K562 (cell line): ENCODE data around the gene FITM2. TPM values are rescaled to one million over a fixed set of nuclear protein-coding genes. Genes with fewer than 3 reads are reported as not detected.
A peak's percentile ranks its signal among the peaks of the same experiment; 100 is the strongest.

ENCODE experiments used
- ATAC-seq: fragments of 200-7000 bp; cut with Tn5 transposase; 3 replicates; pipeline ENCODE4 v1.9.1; 2020; ENCODE audit warnings: moderate library complexity
- BruUV-seq: library from RNA; stranded (reverse); fragments of 400-500 nt; replicated peaks from 2 replicates; lab custom pipeline; 2021; lab: Mats Ljungman, UMichigan
- CTCF ChIA-PET: fragments of 300-600 bp; formaldehyde crosslinking; extraction: SDS; loops from one replicate; lab custom pipeline; 2021; ENCODE audit warnings: low intra/inter-chr PET ratio; lab: Yijun Ruan, JAX
- POLR2A ChIA-PET: fragments of 300-600, 350-650 bp; sonication (Branson Sonifier 250); formaldehyde crosslinking; extraction: SDS; loops from one replicate; lab custom pipeline; 2021; ENCODE audit warnings: antibody characterized with exemption, inconsistent platforms; lab: Yijun Ruan, JAX
- DNase-seq, 4 experiments: peaks; one replicate each; pipeline versions ENCODE4 v3.0.0 to v3.0.0-alpha.2; 2011 to 2018; ENCODE audit warnings: low spot score in 3 of 4, mixed read lengths in 3 of 4; ENCODE audit errors: extremely low read depth in 1 of 4
- FAIRE-seq: peaks from 2 replicates; lab custom pipeline; 2011; peaks lifted over from hg19 to GRCh38; lab: Jason Lieb, UNC
- H2AFZ ChIP-seq: 2 replicates; pipeline ENCODE4 v1.6.0; 2011; ENCODE audit warnings: low read depth, low read length, control low read depth, inconsistent platforms
- H3K27ac ChIP-seq: fragments of 200-600 bp; 3 replicates; pipeline ENCODE4 v1.8.0; 2011; ENCODE audit warnings: low read depth, mild to moderate bottlenecking, control low read depth, inconsistent platforms, low read length, moderate library complexity, mixed read lengths; ENCODE audit errors: extremely low read depth
- H3K27me3 ChIP-seq, 2 experiments: fragments of 300-600 bp in 1 of 2; 2 replicates in 1 of 2; 3 replicates in 1 of 2; pipeline versions ENCODE4 v1.6.0 to v1.8.0; 2011; ENCODE audit warnings: inconsistent platforms in 2 of 2, low read length in 2 of 2, mild to moderate bottlenecking in 1 of 2, mixed read lengths in 1 of 2, moderate library complexity in 1 of 2; ENCODE audit not compliant: control insufficient read depth in 2 of 2, insufficient read depth in 2 of 2
- H3K36me3 ChIP-seq: fragments of 300-600 bp; 3 replicates; pipeline ENCODE4 v1.8.0; 2011; ENCODE audit warnings: mild to moderate bottlenecking, low read length, inconsistent platforms; ENCODE audit not compliant: control insufficient read depth, insufficient read depth
- H3K4me1 ChIP-seq, 2 experiments: fragments of 200-600 bp in 1 of 2; replicated peaks in 1 of 2; 2 replicates in 1 of 2; 3 replicates in 1 of 2; pipeline versions ENCODE4 v1.5.1 to v1.8.0; 2011; ENCODE audit warnings: inconsistent platforms in 2 of 2, low read length in 2 of 2, mild to moderate bottlenecking in 1 of 2, mixed read lengths in 1 of 2, moderate library complexity in 1 of 2; ENCODE audit not compliant: control insufficient read depth in 2 of 2, insufficient read depth in 2 of 2
- H3K4me2 ChIP-seq: 2 replicates; pipeline ENCODE4 v1.6.1; 2011; ENCODE audit warnings: low read length, control low read depth, inconsistent platforms, mixed read lengths; ENCODE audit not compliant: insufficient read depth
- H3K4me3 ChIP-seq: fragments of 200-600 bp; sonication (generic), shearing (Covaris generic); 2 replicates; pipeline ENCODE4 v1.5.1; 2016; ENCODE audit warnings: control low read depth, inconsistent platforms
- H3K79me2 ChIP-seq: fragments of 200-600 bp; 3 replicates; pipeline ENCODE4 v1.8.0; 2011; ENCODE audit warnings: low read length, inconsistent platforms; ENCODE audit not compliant: control insufficient read depth, insufficient read depth
- H3K9ac ChIP-seq, 2 experiments: 2 replicates each; pipeline versions ENCODE4 v1.6.0 to v1.6.1; 2011; ENCODE audit warnings: low read depth in 2 of 2, low read length in 2 of 2, control low read depth in 1 of 2, inconsistent platforms in 1 of 2, mild to moderate bottlenecking in 1 of 2, mixed read lengths in 1 of 2; ENCODE audit not compliant: insufficient read depth in 1 of 2
- H3K9me1 ChIP-seq: one replicate; pipeline ENCODE4 v1.6.0; 2011; ENCODE audit warnings: inconsistent platforms, mild to moderate bottlenecking, low read length, moderate library complexity; ENCODE audit not compliant: control insufficient read depth, insufficient read depth
- H3K9me3 ChIP-seq: replicated peaks from 2 replicates; pipeline ENCODE4 v1.5.1; 2011; ENCODE audit warnings: low read depth, low read length, inconsistent platforms; ENCODE audit not compliant: control insufficient read depth, insufficient read depth
- H4K20me1 ChIP-seq: replicated peaks from 2 replicates; pipeline ENCODE4 v1.6.1; 2011; ENCODE audit warnings: low read length, inconsistent platforms, mixed read lengths; ENCODE audit not compliant: control insufficient read depth, insufficient read depth
- CSDE1 ChIP-seq, 2 experiments: fragments of 450-650 bp; IDR thresholded peaks; 2 replicates each; pipeline ENCODE4 v1.6.1; 2016; ENCODE audit warnings: mild to moderate bottlenecking in 1 of 2
- FOXO4 ChIP-seq: fragments of 450-650 bp; formaldehyde crosslinking; IDR thresholded peaks from 2 replicates; pipeline ENCODE4 v1.4.0; 2020; ENCODE audit warnings: mild to moderate bottlenecking, moderate library complexity
- GATAD2B ChIP-seq: fragments of 450-650 bp; IDR thresholded peaks from 2 replicates; pipeline ENCODE4 v1.6.1; 2017; ENCODE audit warnings: mild to moderate bottlenecking, borderline replicate concordance
- HDGF ChIP-seq: fragments of 450-650 bp; IDR thresholded peaks from 2 replicates; pipeline ENCODE4 v1.6.1; 2016
- SPI1 ChIP-seq: IDR thresholded peaks from 2 replicates; pipeline ENCODE4 v1.6.1; 2011; ENCODE audit warnings: low read depth, low read length, control low read depth, borderline replicate concordance
- TAF15 ChIP-seq: fragments of 200-400 bp; formaldehyde crosslinking; IDR thresholded peaks from 2 replicates; pipeline ENCODE4 v1.6.1; 2017; ENCODE audit warnings: mild to moderate bottlenecking, low read depth, low read length, moderate library complexity
- ZNF449 ChIP-seq: fragments of 250-450 bp; sonication (Bioruptor Pico); IDR thresholded peaks from 2 replicates; pipeline ENCODE4 v1.8.0; 2022; ENCODE audit warnings: moderate library complexity, mild to moderate bottlenecking, inconsistent platforms
- WGBS: fragments of 100-300 bp; shearing (Covaris generic); methylation state at CpG from one replicate; pipeline ENCODE4 v1.1.6; 2016; ENCODE audit warnings: low coverage, mixed read lengths; ENCODE audit not compliant: insufficient coverage; ENCODE audit errors: missing lambda C conversion rate; 5-methylcytosine and 5-hydroxymethylcytosine counted together
- in situ Hi-C: fragments of 300-500 bp; cut with MboI; formaldehyde crosslinking; loops from 4 replicates; pipeline ENCODE4 v1.15.0; 2018; ENCODE audit warnings: inconsistent platforms, mixed read lengths
- intact Hi-C: fragments of 100-400 bp; cut with micrococcal nuclease; formaldehyde crosslinking; loops from 2 replicates; pipeline ENCODE4 v1.14.2; 2022
- polyA plus RNA-seq, 8 experiments: library from polyadenylated mRNA; depleted of rRNA in 4 of 8; stranded (reverse) in 5 of 8; unstranded in 3 of 8; fragments of >200 nt; fragmentation: Nextera tagmentation in 2 of 8; fragmentation: Illumina TruSeq in 1 of 8; extraction: Ambion mirVana in 2 of 8; extraction: Trizol in 1 of 8; gene quantifications; 2 replicates each; pipeline versions ENCODE4 v1.2.1 to v1.2.3, GENCODE V29; 2011 to 2014; ENCODE audit warnings: inconsistent platforms in 1 of 8, missing spikeins in 1 of 8
- total RNA-seq, 7 experiments: library from RNA; depleted of rRNA in 6 of 7; stranded (reverse); fragments of >200 nt in 6 of 7; fragmentation: Illumina TruSeq in 2 of 7; extraction: Trizol in 2 of 7; gene quantifications; 2 replicates each; pipeline versions ENCODE4 v1.2.1 to v1.2.3, GENCODE V29; 2011 to 2021; ENCODE audit warnings: low replicate concordance in 1 of 7

FITM2 gene
- total and polyA plus RNA-seq, 9 of the 15 experiments (the other 6 are each of a cell fraction or from before 2014, with no cell fraction given) = 0.64 to 2.8 (median 1.8) TPM

GRCh38 chr20:44306927-44307326 is 4.1 kb downstream of the FITM2 start:
- Histone ChIP-seq H3K9me3 (no peaks in the 10 kb centered on the region), H4K20me1 (no peaks in the 10 kb centered on the region), H3K27me3 (no peaks in the 10 kb centered on the region), H3K4me2 (no peak overlapping the region), H3K9me1 (peaks cover 4% of the 10 kb centered on the region), H3K36me3 (no peaks in the 10 kb centered on the region), H3K4me3 (no peak overlapping the region), H3K9ac (peak overlapping the region in 1 of 2 experiments; percentile 26; a peak in 1 of 4 replicates), H3K79me2 (no peaks in the 10 kb centered on the region), H3K4me1 (peaks cover 14 to 15% of the 10 kb centered on the region in 2 experiments), H3K27ac (no peak overlapping the region), H2AFZ (no peak overlapping the region)
- no TSS peak for BruUV-seq
- POLR2A ChIA-PET = no interaction called here
- DNase-seq (no peak), FAIRE-seq (no peak), ATAC-seq (no peak)
- TF ChIP-seq CSDE1 (IDR thresholded peaks at IDR 0.05) = no peak
- no peak for TF ChIP-seq ZNF449 (CRISPR knock-in tag)
- no peak for TF ChIP-seq SPI1
- no peak for TF ChIP-seq FOXO4 (CRISPR knock-in tag)
- no peak for TF ChIP-seq HDGF
- no peak for TF ChIP-seq TAF15
- TF ChIP-seq GATAD2B = no peak
- in situ Hi-C loops = no loop called here
- 78% methylated on average over 9 of the region's 9 CpGs for WGBS
- intact Hi-C loops = no loop called here
- CTCF ChIA-PET = no interaction called here
